Spleen (tissue), 11 donors: Measurements from ENCODE around the gene BTBD2. TPM values are rescaled to one million over a fixed set of nuclear protein-coding genes. Genes with fewer than 3 reads are reported as not detected.

ENCODE experiments used
- DNase-seq: peaks from one replicate; pipeline ENCODE4 v3.0.0-alpha.2; 2020
- H3K27ac ChIP-seq, 8 donors: fragments of 200-600 bp; sonication (generic) in 7 of 8; 1 replicate in 4 of 8; 2 replicates in 4 of 8; pipeline versions ENCODE4 v1.5.0 to v1.8.0; 2016 to 2021; ENCODE audit warnings: inconsistent platforms in 4 of 8, mild to moderate bottlenecking in 4 of 8, moderate library complexity in 1 of 8
- H3K27me3 ChIP-seq, 7 donors: fragments of 200-600 bp; sonication (generic) in 6 of 7; replicated peaks in 1 of 7; 1 replicate in 4 of 7; 2 replicates in 3 of 7; pipeline versions ENCODE4 v1.5.0 to v1.8.0; 2016 to 2021; ENCODE audit warnings: inconsistent platforms in 3 of 7, mild to moderate bottlenecking in 1 of 7
- H3K36me3 ChIP-seq, 6 donors: fragments of 200-600 bp; sonication (generic) in 5 of 6; 1 replicate in 4 of 6; 2 replicates in 2 of 6; pipeline versions ENCODE4 v1.5.0 to v1.8.0; 2016 to 2021; ENCODE audit warnings: inconsistent platforms in 2 of 6
- H3K4me1 ChIP-seq, 6 donors: fragments of 200-600 bp; sonication (generic) in 5 of 6; 1 replicate in 3 of 6; 2 replicates in 3 of 6; pipeline versions ENCODE4 v1.5.0 to v1.8.0; 2016 to 2021; ENCODE audit warnings: inconsistent platforms in 3 of 6
- H3K4me3 ChIP-seq, 8 donors: fragments of 200-600 bp; sonication (generic) in 7 of 8; 1 replicate in 4 of 8; 2 replicates in 4 of 8; pipeline versions ENCODE4 v1.5.0 to v1.8.0; 2016 to 2021; ENCODE audit warnings: inconsistent platforms in 4 of 8, mild to moderate bottlenecking in 4 of 8, moderate library complexity in 2 of 8
- H3K9me3 ChIP-seq, 8 donors: fragments of 200-600 bp; sonication (generic) in 7 of 8; 1 replicate in 4 of 8; 2 replicates in 4 of 8; pipeline versions ENCODE4 v1.5.0 to v1.8.0; 2016 to 2021; ENCODE audit warnings: inconsistent platforms in 4 of 8
- CTCF ChIP-seq, 11 experiments: fragments of 200-600 bp in 7 of 11; fragments of 450-650 bp in 4 of 11; sonication (generic) in 4 of 11; IDR thresholded peaks in 8 of 11; conservative IDR thresholded peaks in 3 of 11; 1 replicate in 7 of 11; 2 replicates in 4 of 11; pipeline versions ENCODE4 v1.4.0 to v1.8.0; 2016 to 2021; ENCODE audit warnings: antibody characterized with exemption in 11 of 11, inconsistent platforms in 4 of 11, mild to moderate bottlenecking in 1 of 11
- POLR2A ChIP-seq, 3 donors: fragments of 450-650 bp; IDR thresholded peaks; one replicate each; pipeline ENCODE4 v1.5.1; 2017; ENCODE audit warnings: antibody characterized with exemption in 3 of 3, mild to moderate bottlenecking in 1 of 3
- POLR2AphosphoS5 ChIP-seq, 3 donors: sonication (generic); formaldehyde crosslinking; IDR thresholded peaks; one replicate each; pipeline ENCODE4 v1.5.1; 2017; ENCODE audit warnings: antibody characterized with exemption in 3 of 3
- WGBS, 5 donors: extraction: QIAGEN DNeasy Blood & Tissue Kit in 3 of 5; methylation state at CpG; one replicate each; pipeline versions ENCODE4 v1.1.5 to v1.1.7; 2013 to 2018; 5-methylcytosine and 5-hydroxymethylcytosine counted together
- intact Hi-C: fragments of 100-400 bp; cut with DNase I; formaldehyde crosslinking; loops from one replicate; pipeline ENCODE4 v1.15.0; 2023; ENCODE audit warnings: low total_unique reads
- polyA plus RNA-seq, 3 donors: library from polyadenylated mRNA; stranded (reverse); fragments of 200-250 nt; gene quantifications; one replicate each; pipeline ENCODE4 v1.2.1, GENCODE V29; 2013
- total RNA-seq, 7 donors: library from RNA; depleted of rRNA in 3 of 7; stranded (reverse); fragments of >200 nt in 3 of 7; fragmentation: NEBNext Ultra II Directional in 4 of 7; extraction: Animal tissue kit (Norgen Biotek cat#: 25700) in 4 of 7; gene quantifications; one replicate each; pipeline versions ENCODE4 v1.1.0 to v1.2.1, GENCODE V29; 2016 to 2021
- donor health status: healthy with polysubstance abuse.
- donor health status: DM: no; HTN: no; CAD: no; lungs with moderate emphysema.
- donor health status: DM: no; HTN: no; CAD: no.
- donor health status: Bipolar disorder and iron deficiency.
- donor health status: healthy.
- donor health status: DM: no; HTN: no; CAD: no.
- donor health status: DM: yes; HTN: yes; CAD: no.

BTBD2 gene
- total and polyA plus RNA-seq, 10 donors, result 29.1 to 77.1 (median 57.1) TPM

GRCh38 chr19:2047076-2047448, 31.5 kb upstream of the BTBD2 start:
- no peak for TF ChIP-seq POLR2AphosphoS5 (IDR thresholded peaks at IDR 0.05)
- TF ChIP-seq POLR2A (IDR thresholded peaks at IDR 0.05), result no peak
- TF ChIP-seq CTCF (IDR thresholded peaks at IDR 0.05 in 8 of 11, conservative IDR thresholded peaks at IDR 0.05 in 3 of 11), result no peak
- peaks cover 0 to 75% (median 49%) of the 10 kb centered on the region in 6 donors for H3K36me3 ChIP-seq
- peak overlapping the region in 2 of 8 donors; percentile 97 to 99 for H3K4me3 ChIP-seq
- no peaks in the 10 kb centered on the region for H3K27me3 ChIP-seq
- H3K9me3 ChIP-seq, result no peaks in the 10 kb centered on the region
- DNase-seq, result no peak
- 69 to 84% (median 75%) methylated on average over 4 to 6 of the region's 6 CpGs for WGBS, 5 donors
- peak overlapping the region; percentile 16 to 100 (median 97) for H3K27ac ChIP-seq
- intact Hi-C loops, result no loop called here
- H3K4me1 ChIP-seq, result peaks cover 81 to 91% (median 86%) of the 10 kb centered on the region in 6 donors

- intact Hi-C loops, result no loop called here
- Histone ChIP-seq H3K9me3 (no peaks in the 10 kb centered on the region), H3K27me3 (no peaks in the 10 kb centered on the region), H3K36me3 (peaks cover 0 to 82% (median 54%) of the 10 kb centered on the region in 6 donors), H3K4me3 (peak overlapping the region in 1 of 8 donors; percentile 15), H3K4me1 (peaks cover 78 to 91% (median 86%) of the 10 kb centered on the region in 6 donors), H3K27ac (peak overlapping the region in 6 of 8 donors; percentile 16 to 100 (median 98))
- 83 to 94% (median 92%) methylated on average over 32 to 50 of the region's 50 CpGs for WGBS, 5 donors
- TF ChIP-seq POLR2AphosphoS5 (IDR thresholded peaks at IDR 0.05) (peak in 2 of 3 donors; percentile 28 to 70), POLR2A (IDR thresholded peaks at IDR 0.05) (no peak), CTCF (IDR thresholded peaks at IDR 0.05 in 8 of 11, conservative IDR thresholded peaks at IDR 0.05 in 3 of 11) (no peak)
- DNase-seq, result peak; percentile 74
These were observed 30.8 kb upstream of the BTBD2 start for GRCh38 chr19:2046046-2046907.

GRCh38 chr19:2045501-2046045, 30.1 kb upstream of the BTBD2 start:
- peaks cover 0 to 89% (median 61%) of the 10 kb centered on the region in 6 donors for H3K36me3 ChIP-seq
- 60 to 84% (median 71%) methylated on average over 1 to 14 of the region's 14 CpGs for WGBS, 5 donors
- no peaks in the 10 kb centered on the region for H3K9me3 ChIP-seq
- H3K4me3 ChIP-seq, result peak overlapping the region in 1 of 8 donors; percentile 17
- no peaks in the 10 kb centered on the region for H3K27me3 ChIP-seq
- TF ChIP-seq POLR2AphosphoS5 (IDR thresholded peaks at IDR 0.05) (peak in 1 of 3 donors; percentile 36), POLR2A (IDR thresholded peaks at IDR 0.05) (no peak)
- H3K27ac ChIP-seq, result peak overlapping the region; percentile 34 to 100 (median 82)
- peaks cover 85 to 97% (median 92%) of the 10 kb centered on the region in 6 donors for H3K4me1 ChIP-seq
- DNase-seq, result peak; percentile 78
- intact Hi-C loops, result no loop called here

GRCh38 chr19:2044709-2045500, 29.4 kb upstream of the BTBD2 start:
- Histone ChIP-seq H3K27ac (peak overlapping the region; percentile 42 to 100 (median 82)), H3K27me3 (no peaks in the 10 kb centered on the region), H3K4me3 (peak overlapping the region in 1 of 8 donors; percentile 17), H3K36me3 (peaks cover 0 to 96% (median 67%) of the 10 kb centered on the region in 6 donors), H3K9me3 (no peaks in the 10 kb centered on the region), H3K4me1 (peaks cover 90 to 100% (median 98%) of the 10 kb centered on the region in 6 donors)
- no peak for DNase-seq
- WGBS, 5 donors, result 68 to 86% (median 81%) methylated on average over 4 to 18 of the region's 18 CpGs
- intact Hi-C loops, result no loop called here
- TF ChIP-seq POLR2AphosphoS5 (IDR thresholded peaks at IDR 0.05), result peak in 2 of 3 donors; percentile 33 to 42
- TF ChIP-seq POLR2A (IDR thresholded peaks at IDR 0.05), result no peak
